ENCODE data around the gene USP5.

DNA sequence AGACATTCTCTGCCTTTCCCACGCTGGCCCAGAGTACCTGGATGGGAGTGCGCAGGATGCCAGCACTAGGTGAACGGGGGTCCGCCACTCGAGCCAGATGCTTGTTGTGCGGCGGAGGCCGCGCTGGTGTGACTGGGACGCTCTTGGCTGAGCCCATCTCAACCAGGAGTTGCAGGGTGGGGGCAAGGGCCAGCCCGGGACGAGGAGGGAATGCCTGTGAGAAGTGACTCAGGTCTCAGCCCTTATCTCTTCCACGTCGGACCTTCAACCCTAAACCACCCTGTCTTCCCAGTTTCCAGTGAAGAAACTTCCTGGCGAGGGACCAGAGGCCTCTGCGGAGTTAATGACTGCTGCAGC, 1.2 kb upstream of the USP5 start:
- TF ChIP-seq POLR2A (IDR thresholded peaks at IDR 0.05), result no peak
- no peak for TF ChIP-seq CTCF (IDR thresholded peaks at IDR 0.05)

Measured in heart left ventricle (tissue), 13 donors.